ENCODE measurements around the gene PTPN23. TPM values are rescaled to one million over a fixed set of nuclear protein-coding genes. Genes with fewer than 3 reads are reported as not detected.

The PTPN23 gene
- total and polyA plus RNA-seq, 9 of the 15 experiments (the other 6 are each of a cell fraction or from before 2014, with no cell fraction given), result 0.41 to 58.7 (median 7.2) TPM

DNA sequence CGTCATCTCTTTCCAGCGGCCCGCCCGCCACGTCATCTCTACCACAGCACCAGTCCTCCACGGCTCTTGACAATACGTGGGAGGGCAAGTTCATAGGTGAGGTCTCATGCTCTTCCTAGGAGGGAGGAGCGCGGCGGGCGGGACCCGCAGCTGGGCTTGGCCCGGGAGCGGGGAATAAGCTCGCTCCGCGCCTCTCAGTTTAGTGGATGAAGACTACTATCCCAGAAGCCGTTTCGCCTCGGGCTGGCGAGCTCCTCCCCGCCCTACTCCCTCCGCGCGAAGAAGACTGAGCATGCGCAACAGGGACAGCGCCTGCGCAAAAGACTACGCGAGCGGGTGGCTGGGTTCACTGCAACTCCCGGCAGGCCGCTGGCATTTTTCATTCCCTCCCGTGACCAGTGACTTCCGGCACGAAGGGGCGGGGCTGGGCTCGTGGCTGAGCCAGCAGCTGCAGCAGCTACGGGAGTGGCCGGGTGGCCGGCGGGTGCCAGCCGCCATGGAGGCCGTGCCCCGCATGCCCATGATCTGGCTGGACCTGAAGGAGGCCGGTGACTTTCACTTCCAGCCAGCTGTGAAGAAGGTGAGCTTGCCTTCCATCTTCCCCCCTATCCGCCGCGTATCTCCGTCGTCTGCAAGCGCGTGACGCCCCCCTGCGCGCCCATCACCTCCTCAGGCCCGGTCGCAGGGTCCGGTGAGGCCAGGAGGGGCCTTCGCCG is at the start of gene PTPN23 (continued):
- TF ChIP-seq E4F1 (CRISPR knock-in tag; IDR thresholded peaks at IDR 0.05; ENCODE audit: borderline replicate concordance) (no peak), ZNF140 (CRISPR knock-in tag; IDR thresholded peaks at IDR 0.05) (no peak), FOS (IDR thresholded peaks at IDR 0.05; ENCODE audit: extremely low read depth, insufficient read length) (no peak), ILK (tag; IDR thresholded peaks at IDR 0.05; ENCODE audit: borderline replicate concordance, low read depth) (no peak), ZNF263 (CRISPR knock-in tag; IDR thresholded peaks at IDR 0.05; ENCODE audit: borderline replicate concordance) (peak; percentile 96), SAFB (IDR thresholded peaks at IDR 0.05; ENCODE audit: borderline replicate concordance, low read depth, low read length) (peak; percentile 67; the same call in 1 of the 2 replicates), EGR1 (conservative IDR thresholded peaks at IDR 0.05) (peak; percentile 88), CHD2 (IDR thresholded peaks at IDR 0.05; ENCODE audit: low read depth, low read length) (0 out of 2 replicates have a peak, but pooled peaks have one; percentile 9), ZNF583 (CRISPR knock-in tag; IDR thresholded peaks at IDR 0.05) (peak; percentile 82), ZNF165 (CRISPR knock-in tag; IDR thresholded peaks at IDR 0.05; ENCODE audit: borderline replicate concordance) (peak; percentile 75), ZBTB34 (CRISPR knock-in tag; IDR thresholded peaks at IDR 0.05) (no peak), FOXP1 (CRISPR knock-in tag; IDR thresholded peaks at IDR 0.05) (0 out of 2 replicates have a peak, but pooled peaks have one; percentile 51), KLF16 (IDR thresholded peaks at IDR 0.05) (no peak), XRCC3 (IDR thresholded peaks at IDR 0.05) (no peak), ETS1 (conservative IDR thresholded peaks at IDR 0.05; ENCODE audit: control insufficient read depth, low read depth, low read length) (peak; percentile 91), CTCFL (IDR thresholded peaks at IDR 0.05; ENCODE audit: borderline replicate concordance, insufficient read depth, low read depth, low read length, poor library complexity, severe bottlenecking) (no peak), HCFC1 (IDR thresholded peaks at IDR 0.05; ENCODE audit: low read depth, low read length) (peak; percentile 88), HDAC2 (IDR thresholded peaks at IDR 0.05) (peak; percentile 92), ZNF561 (CRISPR knock-in tag; conservative IDR thresholded peaks at IDR 0.05) (no peak)
- TF ChIP-seq, protein P1, sequence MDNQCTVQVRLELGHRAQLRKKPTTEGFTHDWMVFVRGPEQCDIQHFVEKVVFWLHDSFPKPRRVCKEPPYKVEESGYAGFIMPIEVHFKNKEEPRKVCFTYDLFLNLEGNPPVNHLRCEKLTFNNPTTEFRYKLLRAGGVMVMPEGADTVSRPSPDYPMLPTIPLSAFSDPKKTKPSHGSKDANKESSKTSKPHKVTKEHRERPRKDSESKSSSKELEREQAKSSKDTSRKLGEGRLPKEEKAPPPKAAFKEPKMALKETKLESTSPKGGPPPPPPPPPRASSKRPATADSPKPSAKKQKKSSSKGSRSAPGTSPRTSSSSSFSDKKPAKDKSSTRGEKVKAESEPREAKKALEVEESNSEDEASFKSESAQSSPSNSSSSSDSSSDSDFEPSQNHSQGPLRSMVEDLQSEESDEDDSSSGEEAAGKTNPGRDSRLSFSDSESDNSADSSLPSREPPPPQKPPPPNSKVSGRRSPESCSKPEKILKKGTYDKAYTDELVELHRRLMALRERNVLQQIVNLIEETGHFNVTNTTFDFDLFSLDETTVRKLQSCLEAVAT (IDR thresholded peaks at IDR 0.05), result 0 out of 4 replicates have a peak, but pooled peaks of 1 of the 2 experiments have one; percentile 59
